GM18505 (cell line): ENCODE measurements around the gene SPOCK3.

Experiments used
- ATAC-seq: cut with Tn5 transposase; IDR thresholded peaks from one replicate; pipeline ENCODE4 v1.9.1; 2021; ENCODE audit not compliant: unreplicated experiment
- POLR2A ChIP-seq: IDR thresholded peaks from 4 replicates; pipeline ENCODE4 v1.6.1; 2011; ENCODE audit warnings: borderline replicate concordance; ENCODE audit not compliant: insufficient read depth, insufficient read length; ENCODE audit errors: extremely low read depth

Gene SPOCK3

DNA sequence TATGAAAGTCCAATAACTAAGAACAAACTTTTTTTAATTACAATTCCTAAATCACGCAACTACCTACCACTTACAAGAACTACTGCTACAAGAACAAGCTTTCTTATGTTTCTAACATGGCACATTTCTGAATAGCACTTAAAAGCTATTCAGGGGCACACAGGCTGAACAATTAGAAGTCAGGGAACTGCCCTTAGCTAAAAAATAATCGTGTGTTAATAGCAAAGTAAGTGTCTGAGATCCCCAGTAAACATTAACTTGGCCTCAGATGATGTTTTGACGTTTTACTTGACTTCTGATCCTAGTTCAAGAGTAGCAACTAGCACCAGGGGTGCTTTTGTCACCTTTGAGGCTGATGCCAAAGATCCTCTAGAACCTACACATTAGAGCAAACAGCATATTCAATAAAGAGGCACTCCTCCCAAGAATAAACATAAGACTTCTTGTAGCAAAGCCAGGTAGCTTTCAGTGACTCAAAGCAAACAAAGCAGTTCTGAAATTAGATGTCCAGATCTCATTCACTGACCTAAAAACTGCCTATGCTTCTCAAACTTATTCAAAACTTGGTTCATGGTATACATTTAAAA, 16.2 kb downstream of the SPOCK3 start:
- ATAC-seq = no peak
- TF ChIP-seq POLR2A = no peak

- no peak for TF ChIP-seq POLR2A
- ATAC-seq = no peak
Measured at GRCh38 chr4:167216783-167217182, 17.5 kb downstream of the SPOCK3 start.

DNA sequence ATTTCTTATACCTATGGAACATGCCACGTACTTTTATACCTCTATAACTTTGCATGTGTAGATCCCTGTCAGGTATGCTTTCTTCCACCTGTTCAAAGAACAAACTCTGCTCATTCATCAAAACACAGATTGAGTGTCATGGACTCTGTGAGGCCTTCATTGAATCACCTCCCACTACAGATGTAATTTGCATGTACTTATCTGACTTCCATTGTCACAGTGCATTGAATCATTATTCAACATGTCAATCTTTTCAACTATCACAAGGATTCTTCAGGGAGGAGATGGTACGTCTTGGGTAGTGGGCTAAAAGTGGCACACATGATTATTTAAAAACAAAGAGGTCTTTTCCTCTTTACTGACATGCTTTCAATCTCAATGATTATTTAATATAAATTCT, 24.1 kb downstream of the SPOCK3 start:
- ATAC-seq = no peak
- no peak for TF ChIP-seq POLR2A

DNA sequence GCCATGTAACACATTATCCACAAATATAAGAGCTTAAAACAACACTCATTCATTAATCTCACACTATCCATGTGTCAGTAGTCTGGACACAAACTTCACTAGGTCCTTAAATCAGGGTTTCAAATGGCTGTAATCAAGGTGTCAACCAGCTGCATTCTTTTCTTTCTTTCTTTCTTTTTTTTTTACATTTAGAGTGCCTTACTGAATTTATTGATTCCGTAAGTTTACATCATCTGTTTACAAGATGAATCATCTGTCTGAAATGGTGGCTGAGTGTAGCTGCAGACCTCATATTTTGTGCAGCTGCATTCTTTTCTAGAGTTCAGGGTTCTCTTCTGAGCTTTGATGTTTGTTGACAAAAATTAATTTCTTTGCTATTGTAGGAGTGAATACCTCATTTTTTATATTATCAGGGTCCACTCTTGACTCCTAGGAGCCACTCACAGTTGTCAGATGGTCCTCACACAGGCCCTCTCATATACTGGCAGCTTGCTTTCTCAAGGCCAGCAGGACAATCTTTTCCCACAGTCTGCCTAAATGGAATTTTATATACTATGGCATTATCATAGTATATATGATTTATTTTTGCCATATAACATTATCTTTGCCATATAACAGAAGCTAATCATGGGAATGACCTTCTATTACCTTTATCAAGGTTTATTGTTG, 37.8 kb downstream of the SPOCK3 start:
- no peak for ATAC-seq
- no peak for TF ChIP-seq POLR2A

- no peak for TF ChIP-seq POLR2A
- ATAC-seq = no peak
Measured at GRCh38 chr4:167190379-167190778, 43.9 kb downstream of the SPOCK3 start.

GRCh38 chr4:167185465-167185864, 48.8 kb downstream of the SPOCK3 start:
- no peak for TF ChIP-seq POLR2A
- no peak for ATAC-seq

- no peak for TF ChIP-seq POLR2A
- ATAC-seq = no peak
Measured at GRCh38 chr4:167183036-167183435, 51.3 kb downstream of the SPOCK3 start.

DNA sequence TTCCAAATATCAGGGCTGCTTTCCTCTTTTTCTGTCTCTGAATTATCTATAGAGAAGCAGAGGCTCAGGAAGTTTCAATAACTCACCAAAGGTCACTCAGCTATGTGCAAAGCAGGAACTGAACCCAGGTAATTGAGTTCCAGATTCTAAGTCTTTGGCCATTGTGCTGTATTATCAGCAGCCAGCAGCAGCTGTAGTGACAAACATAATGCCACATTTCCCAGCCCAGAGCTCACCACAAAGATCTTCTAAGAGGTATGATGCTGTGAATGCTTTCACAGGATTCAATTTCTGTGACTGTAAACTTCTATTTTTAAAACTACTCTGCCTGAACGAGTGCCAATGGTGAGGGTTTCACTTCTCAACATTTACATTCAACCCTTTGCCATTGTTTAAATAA, 56.4 kb downstream of the SPOCK3 start:
- no peak for TF ChIP-seq POLR2A
- no peak for ATAC-seq

DNA sequence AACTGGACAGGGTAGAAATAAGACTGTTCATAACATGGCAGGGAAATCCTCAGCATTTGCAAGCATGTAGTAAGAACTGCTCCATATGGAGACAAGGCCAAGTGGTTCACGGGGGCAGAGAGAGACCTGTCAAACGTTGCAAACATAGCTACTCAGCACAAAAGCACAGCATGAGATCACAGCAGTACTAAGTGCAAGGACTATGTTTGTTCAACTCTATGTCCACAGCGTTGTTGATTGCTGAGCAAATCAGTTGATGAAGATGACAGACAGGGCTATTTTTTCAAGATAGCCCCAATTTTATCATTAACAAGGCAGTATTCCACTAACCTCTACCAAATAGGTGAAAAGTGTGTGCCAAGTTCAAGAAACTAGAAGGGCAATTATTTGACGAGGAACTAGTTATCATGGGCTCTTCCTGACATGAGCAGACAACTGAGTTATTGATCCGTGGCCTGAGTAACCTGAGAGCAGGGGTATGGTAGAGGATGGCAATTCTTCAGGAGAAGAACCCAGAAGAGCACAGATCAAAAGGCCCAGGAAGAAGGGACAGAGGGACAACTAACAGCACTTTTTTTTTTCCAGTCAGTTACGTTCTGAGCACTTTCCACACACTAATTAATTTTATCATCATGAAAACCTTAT, 57.4 kb downstream of the SPOCK3 start:
- no peak for ATAC-seq
- no peak for TF ChIP-seq POLR2A

- no peak for TF ChIP-seq POLR2A
- no peak for ATAC-seq
Measured at GRCh38 chr4:167171928-167172327, 62.4 kb downstream of the SPOCK3 start.

DNA sequence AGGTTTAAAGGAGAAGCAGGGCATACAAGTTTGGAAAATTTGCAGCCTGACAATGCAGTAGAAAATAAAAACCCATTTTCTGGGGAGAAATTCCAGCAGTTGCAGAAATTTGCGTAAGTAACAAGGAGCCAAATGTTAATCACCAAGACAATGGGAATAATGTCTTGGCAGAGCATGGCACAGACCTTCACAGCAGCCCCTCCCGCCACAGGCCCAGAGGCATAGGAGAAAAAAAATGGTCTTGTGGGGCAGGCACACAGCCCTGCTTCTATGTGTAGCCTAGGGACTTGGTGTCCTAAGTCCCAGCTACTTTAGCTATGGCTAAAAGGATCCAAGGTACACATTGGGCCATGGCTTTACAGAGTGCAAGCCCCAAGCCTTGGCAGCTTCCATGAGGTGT, 65.7 kb downstream of the SPOCK3 start:
- no peak for ATAC-seq
- TF ChIP-seq POLR2A = no peak

DNA sequence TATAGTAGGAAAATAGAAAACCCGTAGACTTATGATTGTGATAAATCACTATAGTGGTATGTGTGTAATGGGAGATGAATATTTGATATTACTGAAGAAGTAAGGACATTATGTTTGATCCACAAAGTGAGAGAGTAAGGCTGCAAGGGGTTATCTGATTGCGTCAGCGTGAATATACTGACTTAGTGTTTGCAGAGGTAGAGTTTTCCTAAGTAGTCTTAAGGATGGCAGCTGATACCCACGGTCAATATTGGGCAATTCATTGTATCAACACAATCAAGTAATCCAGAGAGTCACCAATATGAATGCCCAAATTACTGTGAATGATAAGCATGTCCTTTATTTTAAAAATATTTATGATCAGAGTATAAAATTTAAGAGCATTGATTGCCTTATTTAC, 83.7 kb downstream of the SPOCK3 start:
- no peak for ATAC-seq
- TF ChIP-seq POLR2A = no peak

GRCh38 chr4:167144605-167145004, 89.7 kb downstream of the SPOCK3 start:
- ATAC-seq = no peak
- no peak for TF ChIP-seq POLR2A

DNA sequence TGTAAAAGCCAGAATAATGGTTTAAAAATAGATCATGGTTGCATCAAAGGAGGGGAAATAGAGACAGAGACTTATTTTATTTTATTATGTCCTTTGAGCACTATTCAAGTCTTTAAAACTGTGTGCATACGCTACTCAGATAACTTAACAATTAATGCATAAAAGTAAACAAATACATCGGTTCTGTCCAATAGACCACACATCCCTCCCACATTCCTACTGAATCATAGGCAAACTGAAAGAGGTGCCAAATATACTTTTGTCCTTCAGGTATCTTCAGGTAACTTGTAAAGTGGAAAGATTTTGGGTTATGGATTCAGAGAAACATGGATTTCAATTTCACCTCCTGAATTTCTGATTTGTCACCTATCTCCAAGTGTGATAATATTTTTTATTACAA, 91.3 kb downstream of the SPOCK3 start:
- no peak for TF ChIP-seq POLR2A
- ATAC-seq = no peak
